ENCODE results near the gene PDAP1. TPM values are rescaled to one million over a fixed set of nuclear protein-coding genes. Genes with fewer than 3 reads are reported as not detected.
A peak's percentile ranks its signal among the peaks of the same experiment; 100 is the strongest.

The PDAP1 gene
- total and polyA plus RNA-seq, 9 of the 15 experiments (the other 6 are each of a cell fraction or from before 2014, with no cell fraction given): 10.2 to 315 (median 129) TPM

GRCh38 chr7:99415513-99416127 lies 7.2 kb upstream of the PDAP1 start (continued):
- peak; percentile 100 for TF ChIP-seq ZBTB33 (CRISPR knock-in tag; IDR thresholded peaks at IDR 0.05)
- TF ChIP-seq POLR2AphosphoS5 (IDR thresholded peaks at IDR 0.05; ENCODE audit: control insufficient read depth, insufficient read depth, low read depth, low read length): 0 out of 2 replicates have a peak, but pooled peaks have one; percentile 26
- peak; percentile 18 for TF ChIP-seq CTCFL (IDR thresholded peaks at IDR 0.05; ENCODE audit: borderline replicate concordance, insufficient read depth, low read depth, low read length, poor library complexity, severe bottlenecking)

- H3K9me1 ChIP-seq (ENCODE audit: control insufficient read depth, insufficient read depth, low read length): no peaks in the 10 kb centered on the region
- no peak overlapping the region; the same call in 2 of the 3 replicates for H3K27ac ChIP-seq (ENCODE audit: extremely low read depth, low read depth, low read length)
- no peaks in the 10 kb centered on the region for H3K27me3 ChIP-seq (ENCODE audit: control insufficient read depth in 2 of 2, insufficient read depth in 2 of 2, low read length in 2 of 2)
- BruUV-seq (replicated peaks): no TSS peak
- H4K20me1 ChIP-seq (replicated peaks; ENCODE audit: control insufficient read depth, insufficient read depth, low read length): peaks cover 24% of the 10 kb centered on the region
- no peaks in the 10 kb centered on the region for H3K9me3 ChIP-seq (replicated peaks; ENCODE audit: control insufficient read depth, insufficient read depth, low read depth, low read length)
- WGBS (ENCODE audit: insufficient coverage, low coverage, missing lambda C conversion rate): 98% methylated on average over 2 of the region's 2 CpGs
- peaks cover 61% of the 10 kb centered on the region for H3K79me2 ChIP-seq (ENCODE audit: control insufficient read depth, insufficient read depth, low read length)
- POLR2A ChIA-PET: interaction anchor here (1.4 to 3.1 kb wide), 3 partner anchors 9 to 15 kb away, joined by 7 to 53 read pairs (median 12); no protein-coding TSS in a partner anchor
- H2AFZ ChIP-seq (ENCODE audit: low read depth, low read length): no peak overlapping the region
- intact Hi-C loops (cut with micrococcal nuclease): no loop called here
- DNase-seq (ENCODE audit: extremely low read depth in 1 of 4, low spot score in 3 of 4): no peak
- CTCF ChIA-PET (ENCODE audit: low intra/inter-chr PET ratio): no interaction called here
- FAIRE-seq: no peak
- peaks cover 14 to 20% of the 10 kb centered on the region in 2 experiments; a peak in 4 of 5 replicates for H3K4me1 ChIP-seq (replicated peaks in 1 of 2; ENCODE audit: control insufficient read depth in 2 of 2, insufficient read depth in 2 of 2, low read length in 2 of 2)
- no peak overlapping the region for H3K4me2 ChIP-seq (ENCODE audit: insufficient read depth, low read length)
- H3K4me3 ChIP-seq: no peak overlapping the region
- no peak for ATAC-seq
- 0 out of 4 replicates have a peak overlapping the region, but pooled peaks of 1 of the 2 experiments have one; percentile 100 for H3K9ac ChIP-seq (ENCODE audit: insufficient read depth in 1 of 2, low read depth in 2 of 2, low read length in 2 of 2)
- in situ Hi-C loops (cut with MboI): no loop called here
- H3K36me3 ChIP-seq (ENCODE audit: control insufficient read depth, insufficient read depth, low read length): peaks cover 75% of the 10 kb centered on the region
- TF ChIP-seq RHOXF2B (CRISPR knock-in tag; conservative IDR thresholded peaks at IDR 0.05): no peak
- peak; percentile 47; the same call in 1 of the 2 replicates for TF ChIP-seq ESRRA (IDR thresholded peaks at IDR 0.05; ENCODE audit: borderline replicate concordance, low read depth)
- no peak for TF ChIP-seq CHD1 (IDR thresholded peaks at IDR 0.05; ENCODE audit: low read length)
- no peak for TF ChIP-seq GTF2B (IDR thresholded peaks at IDR 0.05; ENCODE audit: extremely low read depth, insufficient read length)
- 0 out of 2 replicates have a peak, but pooled peaks have one; percentile 29 for TF ChIP-seq SREBF2 (CRISPR knock-in tag; IDR thresholded peaks at IDR 0.05)
- TF ChIP-seq SP1 (CRISPR knock-in tag; IDR thresholded peaks at IDR 0.05): peak; percentile 48; the same call in 1 of the 2 replicates
- peak; percentile 73 for TF ChIP-seq RBM25 (IDR thresholded peaks at IDR 0.05; ENCODE audit: low read depth, low read length, severe bottlenecking)
- TF ChIP-seq ZNF586 (CRISPR knock-in tag; conservative IDR thresholded peaks at IDR 0.05): no peak
Measured at GRCh38 chr7:99410635-99411034, 2.2 kb upstream of the PDAP1 start.

Measured in K562 (cell line).